ENCODE results near the gene GPD1. TPM values are rescaled to one million over a fixed set of nuclear protein-coding genes. Genes with fewer than 3 reads are reported as not detected.

Gene GPD1
- under 1 TPM; 0.39 to 0.86 TPM for total RNA-seq

GRCh38 chr12:50103767-50104321 lies at the start of gene GPD1:
Gene GPD1, plus strand, starts transcription at chr12:50104008. Its CDS starts 43 bp downstream, at chr12:50104051.
- Mint-ChIP-seq H3K27me3 (no peaks in the 10 kb centered on the region), H3K27ac (no peak within 1 kb of the TSS), H3K4me3 (no peak within 1 kb of the TSS), H3K4me1 (peaks cover 3% of the 10 kb centered on the region), H3K9me3 (no peaks in the 10 kb centered on the region), H3K36me3 (no peaks in the 10 kb centered on the region)
- DNase-seq = peak; percentile 50

DNA sequence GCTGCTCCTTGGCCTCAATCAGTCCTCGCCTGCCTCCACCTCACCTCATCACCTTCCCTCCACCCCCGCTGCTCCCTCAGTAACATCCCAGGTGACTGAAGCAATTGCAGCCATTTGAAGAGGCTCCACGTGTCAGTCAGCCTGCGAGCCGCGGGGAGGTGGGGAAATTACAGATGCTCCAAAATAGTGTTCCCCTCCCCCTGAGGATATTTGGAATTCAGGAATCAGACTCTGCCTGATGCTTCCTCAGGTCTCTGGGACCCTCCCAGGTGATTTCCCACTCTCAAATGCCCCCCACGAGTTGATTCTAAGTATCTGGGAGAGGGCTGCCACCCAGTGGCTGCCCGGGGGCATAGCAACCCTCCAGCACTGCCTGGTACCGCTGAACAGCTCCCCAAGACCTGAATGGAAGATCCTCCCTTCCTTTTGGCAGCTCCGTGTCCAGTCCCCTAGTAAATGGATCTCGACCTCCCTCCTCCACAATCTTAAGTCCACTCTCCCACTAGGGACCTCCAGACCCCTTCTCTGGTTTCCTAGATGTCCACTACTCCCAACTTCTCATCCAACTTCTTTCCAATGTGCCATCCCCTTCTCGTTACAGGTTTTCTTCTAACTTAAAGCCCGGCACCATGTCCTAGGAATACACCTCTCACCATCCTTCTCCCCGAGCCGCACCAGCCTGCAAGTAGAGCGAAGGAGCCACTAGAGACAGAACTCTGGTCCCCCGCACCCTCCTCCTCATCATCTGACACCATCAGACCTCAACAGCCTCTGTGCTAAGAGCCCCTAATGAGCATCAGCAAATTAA lies 47.8 kb upstream of the GPD1 start:
- Mint-ChIP-seq H3K9me3 (no peaks in the 10 kb centered on the region), H3K27me3 (peaks cover 29% of the 10 kb centered on the region), H3K4me1 (peaks cover 44% of the 10 kb centered on the region), H3K4me3 (peak overlapping the region; percentile 14), H3K36me3 (peaks cover under 1% of the 10 kb centered on the region), H3K27ac (peak overlapping the region; percentile 44)
- peak; percentile 57 for DNase-seq

DNA sequence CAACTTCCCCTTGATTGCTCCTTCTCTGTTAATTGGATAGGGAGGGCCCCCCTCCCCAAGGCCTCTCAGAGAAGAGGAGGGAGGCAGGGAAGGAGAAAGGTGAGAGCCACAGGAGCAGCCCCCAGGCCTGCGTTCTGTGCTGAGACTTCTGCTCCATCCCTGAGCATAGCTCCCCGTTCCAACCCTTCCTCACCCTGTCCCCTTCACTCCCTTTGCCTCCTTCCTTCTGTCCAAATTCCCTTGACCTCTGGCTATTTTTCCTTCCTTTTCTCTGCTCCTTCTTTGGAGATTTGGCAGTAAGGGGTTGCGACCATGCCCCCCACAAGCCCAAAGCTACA lies 47.2 kb upstream of the GPD1 start:
- no peak for DNase-seq
- peaks cover 5% of the 10 kb centered on the region for H3K36me3 Mint-ChIP-seq
- peak overlapping the region; percentile 62 for H3K27ac Mint-ChIP-seq
- H3K4me3 Mint-ChIP-seq = peak overlapping the region; percentile 83
- H3K9me3 Mint-ChIP-seq = no peaks in the 10 kb centered on the region
- peaks cover 45% of the 10 kb centered on the region for H3K4me1 Mint-ChIP-seq
- peaks cover 23% of the 10 kb centered on the region for H3K27me3 Mint-ChIP-seq

- peak; percentile 68 for DNase-seq
- H3K27ac Mint-ChIP-seq = peak within 1 kb of the TSS; percentile 68
Measured at GRCh38 chr12:50057000-50057841, 46.6 kb upstream of the GPD1 start, which contains the start of gene ASIC1. Gene ASIC1, plus strand, starts transcription at chr12:50057596. Its CDS starts 1,171 bp downstream, at chr12:50058767.

GRCh38 chr12:50057896-50058670 lies 45.7 kb upstream of the GPD1 start:
- Mint-ChIP-seq H3K36me3 (peaks cover 5% of the 10 kb centered on the region), H3K4me1 (peaks cover 45% of the 10 kb centered on the region), H3K4me3 (peak overlapping the region; percentile 82), H3K27ac (peak overlapping the region; percentile 68), H3K9me3 (no peaks in the 10 kb centered on the region), H3K27me3 (peaks cover 11% of the 10 kb centered on the region)
- peak; percentile 38 for DNase-seq

More at GRCh38 chr12:50057000-50057841, 46.6 kb upstream of the GPD1 start, which contains the start of gene ASIC1:
- peaks cover 45% of the 10 kb centered on the region for H3K4me1 Mint-ChIP-seq
- no peaks in the 10 kb centered on the region for H3K9me3 Mint-ChIP-seq
- H3K27me3 Mint-ChIP-seq = peaks cover 17% of the 10 kb centered on the region
- peak within 1 kb of the TSS; percentile 83 for H3K4me3 Mint-ChIP-seq
- peaks cover 5% of the 10 kb centered on the region for H3K36me3 Mint-ChIP-seq

DNA sequence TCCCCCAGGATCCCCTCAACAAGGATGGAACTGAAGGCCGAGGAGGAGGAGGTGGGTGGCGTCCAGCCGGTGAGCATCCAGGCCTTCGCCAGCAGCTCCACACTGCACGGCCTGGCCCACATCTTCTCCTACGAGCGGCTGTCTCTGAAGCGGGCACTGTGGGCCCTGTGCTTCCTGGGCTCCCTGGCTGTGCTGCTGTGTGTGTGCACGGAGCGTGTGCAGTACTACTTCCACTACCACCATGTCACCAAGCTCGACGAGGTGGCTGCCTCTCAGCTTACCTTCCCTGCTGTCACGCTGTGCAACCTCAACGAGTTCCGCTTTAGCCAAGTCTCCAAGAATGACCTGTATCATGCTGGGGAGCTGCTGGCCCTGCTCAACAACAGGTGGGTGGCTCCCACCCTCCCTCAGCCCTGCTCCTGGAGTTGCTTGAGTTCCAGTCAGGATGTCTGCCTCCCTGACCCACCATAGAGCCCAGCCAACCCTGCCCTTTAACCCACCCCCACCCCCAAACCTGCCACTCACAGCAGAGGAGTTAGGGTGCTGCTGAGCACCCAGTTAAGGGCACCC lies 45.0 kb upstream of the GPD1 start:
- Mint-ChIP-seq H3K27me3 (peaks cover 11% of the 10 kb centered on the region), H3K4me1 (peaks cover 45% of the 10 kb centered on the region), H3K27ac (peak overlapping the region; percentile 87), H3K9me3 (no peaks in the 10 kb centered on the region), H3K36me3 (peaks cover 5% of the 10 kb centered on the region), H3K4me3 (peak overlapping the region; percentile 82)
- DNase-seq = peak; percentile 51

- H3K4me1 Mint-ChIP-seq = peaks cover 45% of the 10 kb centered on the region
- peak overlapping the region; percentile 87 for H3K27ac Mint-ChIP-seq
- peaks cover 5% of the 10 kb centered on the region for H3K36me3 Mint-ChIP-seq
- H3K4me3 Mint-ChIP-seq = peak overlapping the region; percentile 82
- H3K9me3 Mint-ChIP-seq = no peaks in the 10 kb centered on the region
- DNase-seq = peak; percentile 83
- H3K27me3 Mint-ChIP-seq = peaks cover 11% of the 10 kb centered on the region
Measured at GRCh38 chr12:50059440-50060119, 44.2 kb upstream of the GPD1 start.

GRCh38 chr12:50060120-50060468 lies 43.7 kb upstream of the GPD1 start:
- no peak for DNase-seq
- peaks cover 11% of the 10 kb centered on the region for H3K27me3 Mint-ChIP-seq
- H3K9me3 Mint-ChIP-seq = no peaks in the 10 kb centered on the region
- H3K4me3 Mint-ChIP-seq = peak overlapping the region; percentile 82
- H3K27ac Mint-ChIP-seq = peak overlapping the region; percentile 87
- peaks cover 5% of the 10 kb centered on the region for H3K36me3 Mint-ChIP-seq
- peaks cover 45% of the 10 kb centered on the region for H3K4me1 Mint-ChIP-seq

GRCh38 chr12:50061171-50061570 lies 42.6 kb upstream of the GPD1 start:
- Mint-ChIP-seq H3K27me3 (peaks cover 9% of the 10 kb centered on the region), H3K36me3 (peaks cover 5% of the 10 kb centered on the region), H3K9me3 (no peaks in the 10 kb centered on the region), H3K27ac (no peak overlapping the region), H3K4me1 (peaks cover 38% of the 10 kb centered on the region), H3K4me3 (no peak overlapping the region)
- DNase-seq = no peak

- DNase-seq = no peak
- Mint-ChIP-seq H3K4me3 (no peak overlapping the region), H3K9me3 (no peaks in the 10 kb centered on the region), H3K27me3 (peaks cover under 1% of the 10 kb centered on the region), H3K36me3 (peaks cover 5% of the 10 kb centered on the region), H3K27ac (no peak overlapping the region), H3K4me1 (peaks cover 28% of the 10 kb centered on the region)
Measured at GRCh38 chr12:50061946-50062686, 41.7 kb upstream of the GPD1 start.

- no peak for DNase-seq
- no peaks in the 10 kb centered on the region for H3K27me3 Mint-ChIP-seq
- no peak overlapping the region for H3K4me3 Mint-ChIP-seq
- peaks cover 28% of the 10 kb centered on the region for H3K4me1 Mint-ChIP-seq
- no peak overlapping the region for H3K27ac Mint-ChIP-seq
- H3K36me3 Mint-ChIP-seq = peaks cover 5% of the 10 kb centered on the region
- H3K9me3 Mint-ChIP-seq = no peaks in the 10 kb centered on the region
Measured at GRCh38 chr12:50062728-50063460, 40.9 kb upstream of the GPD1 start.

GRCh38 chr12:50065726-50066310 lies 38.0 kb upstream of the GPD1 start:
- Mint-ChIP-seq H3K27ac (no peak overlapping the region), H3K4me1 (peaks cover 9% of the 10 kb centered on the region), H3K4me3 (no peak overlapping the region), H3K9me3 (no peaks in the 10 kb centered on the region), H3K27me3 (no peaks in the 10 kb centered on the region), H3K36me3 (peaks cover 5% of the 10 kb centered on the region)
- no peak for DNase-seq

Data from activated naive CD8-positive, alpha-beta T cell treated with anti-CD3 and anti-CD28 coated beads for 36 hours (primary cell).